Mammary epithelial cell (primary cell): ENCODE data around the gene BBS9.

ENCODE experiments used
- EZH2 ChIP-seq: IDR thresholded peaks from 2 replicates; pipeline ENCODE4 v1.6.1; 2012; ENCODE audit warnings: low read length, inconsistent platforms, borderline replicate concordance
- TF ChIP-seq, protein P1 (sequence below), 2 donors: IDR thresholded peaks in 1 of 2; conservative IDR thresholded peaks in 1 of 2; 2 replicates each; pipeline ENCODE4 v1.5.1; 2011 to 2012; ENCODE audit warnings: inconsistent platforms in 2 of 2, low read length in 2 of 2, mild to moderate bottlenecking in 2 of 2, control low read depth in 1 of 2, low read depth in 1 of 2; ENCODE audit not compliant: insufficient read depth in 1 of 2; ENCODE audit errors: extremely low read depth in 1 of 2

DNA sequence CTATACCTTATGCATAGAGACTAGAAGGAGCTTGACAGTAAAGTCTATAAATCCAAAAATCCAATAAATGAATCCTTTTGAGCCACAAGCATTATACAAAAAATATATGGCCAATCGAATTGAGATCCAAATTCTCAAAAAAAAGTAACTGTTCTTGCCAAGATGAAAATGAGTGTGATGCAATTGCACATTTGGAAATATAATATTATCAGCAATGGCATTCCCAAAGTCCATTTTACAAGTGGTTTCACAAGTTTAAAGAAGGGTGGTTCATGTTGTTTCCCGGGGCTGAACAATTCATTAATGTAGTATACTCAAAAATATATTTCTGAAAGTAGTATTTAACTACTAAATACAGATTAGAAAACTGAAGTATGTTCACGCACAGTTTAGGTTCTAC, 27.5 kb upstream of the BBS9 start:
- no peak for TF ChIP-seq EZH2
- TF ChIP-seq, protein P1, sequence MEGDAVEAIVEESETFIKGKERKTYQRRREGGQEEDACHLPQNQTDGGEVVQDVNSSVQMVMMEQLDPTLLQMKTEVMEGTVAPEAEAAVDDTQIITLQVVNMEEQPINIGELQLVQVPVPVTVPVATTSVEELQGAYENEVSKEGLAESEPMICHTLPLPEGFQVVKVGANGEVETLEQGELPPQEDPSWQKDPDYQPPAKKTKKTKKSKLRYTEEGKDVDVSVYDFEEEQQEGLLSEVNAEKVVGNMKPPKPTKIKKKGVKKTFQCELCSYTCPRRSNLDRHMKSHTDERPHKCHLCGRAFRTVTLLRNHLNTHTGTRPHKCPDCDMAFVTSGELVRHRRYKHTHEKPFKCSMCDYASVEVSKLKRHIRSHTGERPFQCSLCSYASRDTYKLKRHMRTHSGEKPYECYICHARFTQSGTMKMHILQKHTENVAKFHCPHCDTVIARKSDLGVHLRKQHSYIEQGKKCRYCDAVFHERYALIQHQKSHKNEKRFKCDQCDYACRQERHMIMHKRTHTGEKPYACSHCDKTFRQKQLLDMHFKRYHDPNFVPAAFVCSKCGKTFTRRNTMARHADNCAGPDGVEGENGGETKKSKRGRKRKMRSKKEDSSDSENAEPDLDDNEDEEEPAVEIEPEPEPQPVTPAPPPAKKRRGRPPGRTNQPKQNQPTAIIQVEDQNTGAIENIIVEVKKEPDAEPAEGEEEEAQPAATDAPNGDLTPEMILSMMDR (conservative IDR thresholded peaks at IDR 0.05 in 1 of 2, IDR thresholded peaks at IDR 0.05 in 1 of 2; ENCODE audit: extremely low read depth in 1 of 2, insufficient read depth in 1 of 2, low read depth in 1 of 2, low read length in 2 of 2): no peak
